Keratinocyte (primary cell): ENCODE measurements around the gene RALY. TPM values are rescaled to one million over a fixed set of nuclear protein-coding genes. Genes with fewer than 3 reads are reported as not detected.

ENCODE experiments used
- DNase-seq: peaks from one replicate; pipeline ENCODE4 v3.0.0-alpha.2; 2011; ENCODE audit warnings: low read depth, missing footprints, low spot score
- FAIRE-seq: peaks from 2 replicates; lab custom pipeline; 2011; peaks lifted over from hg19 to GRCh38; lab: Jason Lieb, UNC
- H2AFZ ChIP-seq: 2 replicates; pipeline ENCODE4 v1.6.0; 2012; ENCODE audit warnings: low read length, control low read depth, inconsistent platforms; ENCODE audit not compliant: control insufficient read depth
- H3K27ac ChIP-seq: 2 replicates; pipeline ENCODE4 v1.5.1; 2011; ENCODE audit warnings: low read length; ENCODE audit not compliant: control insufficient read depth, insufficient read depth
- H3K27me3 ChIP-seq: 3 replicates; pipeline ENCODE4 v1.6.0; 2011; ENCODE audit warnings: low read length; ENCODE audit not compliant: control insufficient read depth, insufficient read depth; ENCODE audit errors: extremely low read depth
- H3K36me3 ChIP-seq, 2 experiments: 2 replicates in 1 of 2; 3 replicates in 1 of 2; pipeline ENCODE4 v1.5.1; 2011; ENCODE audit warnings: low read length in 2 of 2, mild to moderate bottlenecking in 1 of 2; ENCODE audit not compliant: control insufficient read depth in 2 of 2, insufficient read depth in 2 of 2; ENCODE audit errors: extremely low read depth in 1 of 2
- H3K4me1 ChIP-seq: 3 replicates; pipeline ENCODE4 v1.5.1; 2011; ENCODE audit warnings: low read length; ENCODE audit not compliant: control insufficient read depth, insufficient read depth; ENCODE audit errors: extremely low read depth
- H3K4me2 ChIP-seq: 3 replicates; pipeline ENCODE4 v1.6.0; 2011; ENCODE audit warnings: low read depth, low read length; ENCODE audit not compliant: control insufficient read depth, insufficient read depth; ENCODE audit errors: extremely low read depth
- H3K4me3 ChIP-seq, 3 experiments: fragments of 200-600 bp in 1 of 3; sonication (generic) in 1 of 3; 2 replicates in 2 of 3; 3 replicates in 1 of 3; pipeline ENCODE4 v1.5.1; 2011 to 2016; ENCODE audit warnings: low read length in 3 of 3, mild to moderate bottlenecking in 3 of 3, control low read depth in 2 of 3, inconsistent platforms in 1 of 3, low read depth in 1 of 3, mixed read lengths in 1 of 3, mixed run types in 1 of 3, moderate library complexity in 1 of 3; ENCODE audit not compliant: control insufficient read depth in 2 of 3, insufficient read depth in 2 of 3; ENCODE audit errors: extremely low read depth in 1 of 3
- H3K79me2 ChIP-seq: 2 replicates; pipeline ENCODE4 v1.6.0; 2012; ENCODE audit warnings: low read length; ENCODE audit not compliant: control insufficient read depth, insufficient read depth
- H3K9ac ChIP-seq: 3 replicates; pipeline ENCODE4 v1.6.0; 2011; ENCODE audit warnings: low read length; ENCODE audit not compliant: control insufficient read depth, insufficient read depth; ENCODE audit errors: extremely low read depth
- H3K9me1 ChIP-seq: 3 replicates; pipeline ENCODE4 v1.6.0; 2011; ENCODE audit warnings: low read length; ENCODE audit not compliant: control insufficient read depth, insufficient read depth; ENCODE audit errors: extremely low read depth
- H3K9me3 ChIP-seq: 2 replicates; pipeline ENCODE4 v1.5.1; 2012; ENCODE audit warnings: low read depth, low read length; ENCODE audit not compliant: control insufficient read depth
- H4K20me1 ChIP-seq: 3 replicates; pipeline ENCODE4 v1.6.0; 2011; ENCODE audit warnings: low read length; ENCODE audit not compliant: control insufficient read depth, insufficient read depth; ENCODE audit errors: extremely low read depth
- CTCF ChIP-seq, 3 experiments: IDR thresholded peaks in 1 of 3; conservative IDR thresholded peaks in 1 of 3; optimal IDR thresholded peaks in 1 of 3; 2 replicates in 2 of 3; 3 replicates in 1 of 3; pipeline versions ENCODE3 to v1.5.1; 2011; ENCODE audit warnings: low read length in 3 of 3, mild to moderate bottlenecking in 3 of 3, moderate library complexity in 2 of 3, control low read depth in 1 of 3, inconsistent platforms in 1 of 3; ENCODE audit not compliant: insufficient read depth in 2 of 3; ENCODE audit errors: extremely low read depth in 1 of 3
- EZH2 ChIP-seq: IDR thresholded peaks from one replicate; pipeline ENCODE4 v1.6.1; 2012; ENCODE audit warnings: inconsistent platforms, mild to moderate bottlenecking, low read length, moderate library complexity
- dilution Hi-C: fragments of 300-500 bp; cut with MboI; formaldehyde crosslinking; loops from one replicate; pipeline ENCODE4 v1.7.0; 2020; ENCODE audit warnings: low sequenced_read_pairs; ENCODE audit not compliant: extremely low pct_ligation_motif_present
- polyA plus RNA-seq, 5 experiments: library from polyadenylated mRNA; depleted of rRNA in 3 of 5; stranded (reverse) in 3 of 5; stranded (forward) in 1 of 5; unstranded in 1 of 5; fragments of >200 nt; gene quantifications; 1 replicate in 1 of 5; 2 replicates in 3 of 5; 3 replicates in 1 of 5; pipeline versions ENCODE4 v1.2.1 to v1.2.3, GENCODE V29; 2011 to 2012; ENCODE audit warnings: missing spikeins in 2 of 5, low read depth in 1 of 5, low replicate concordance in 1 of 5

The RALY gene
- polyA plus RNA-seq, 1 donor (not counting 4 experiments of a cell fraction or from before 2014, with no cell fraction given), result 118 TPM

- H3K9ac ChIP-seq, result peak overlapping the region; percentile 91
- TF ChIP-seq CTCF (optimal IDR thresholded peaks at IDR 0.05 in 1 of 3, IDR thresholded peaks at IDR 0.05 in 1 of 3, conservative IDR thresholded peaks at IDR 0.05 in 1 of 3; ENCODE audit: extremely low read depth in 1 of 3, insufficient read depth in 2 of 3, low read length in 3 of 3) (no peak), EZH2 (no peak)
- peak overlapping the region; percentile 72 to 96 (median 94) for H3K4me3 ChIP-seq
- H3K4me2 ChIP-seq, result peak overlapping the region; percentile 74
- peaks cover 24% of the 10 kb centered on the region for H3K4me1 ChIP-seq
- DNase-seq (no peak), FAIRE-seq (no peak)
- H2AFZ ChIP-seq, result peak overlapping the region; percentile 88
- no peaks in the 10 kb centered on the region for H3K27me3 ChIP-seq
- H3K9me1 ChIP-seq, result peaks cover 5% of the 10 kb centered on the region
- H3K27ac ChIP-seq, result peak overlapping the region; percentile 91
- peaks cover 48% of the 10 kb centered on the region for H3K79me2 ChIP-seq
- dilution Hi-C loops, result no loop called here
- H3K9me3 ChIP-seq, result no peaks in the 10 kb centered on the region
- H4K20me1 ChIP-seq, result peaks cover 6% of the 10 kb centered on the region
- H3K36me3 ChIP-seq, result peaks cover 4 to 8% of the 10 kb centered on the region in 2 experiments
These were observed 662 bp upstream of the RALY start for GRCh38 chr20:33992923-33993575.

GRCh38 chr20:33994222-33994913 is 657 bp downstream of the RALY start:
- dilution Hi-C loops, result no loop called here
- H3K9me1 ChIP-seq, result peaks cover 5% of the 10 kb centered on the region
- DNase-seq (no peak), FAIRE-seq (no peak)
- peaks cover 4 to 8% of the 10 kb centered on the region in 2 experiments for H3K36me3 ChIP-seq
- no peaks in the 10 kb centered on the region for H3K9me3 ChIP-seq
- H3K79me2 ChIP-seq, result peaks cover 60% of the 10 kb centered on the region
- H2AFZ ChIP-seq, result peak overlapping the region; percentile 16
- peak overlapping the region; percentile 91 for H3K9ac ChIP-seq
- H3K4me2 ChIP-seq, result peak overlapping the region; percentile 93
- TF ChIP-seq CTCF (optimal IDR thresholded peaks at IDR 0.05 in 1 of 3, IDR thresholded peaks at IDR 0.05 in 1 of 3, conservative IDR thresholded peaks at IDR 0.05 in 1 of 3; ENCODE audit: extremely low read depth in 1 of 3, insufficient read depth in 2 of 3, low read length in 3 of 3), result no peak
- no peak for TF ChIP-seq EZH2
- peaks cover 33% of the 10 kb centered on the region for H3K4me1 ChIP-seq
- no peaks in the 10 kb centered on the region for H3K27me3 ChIP-seq
- peaks cover 6% of the 10 kb centered on the region for H4K20me1 ChIP-seq
- H3K27ac ChIP-seq, result peak overlapping the region; percentile 81
- H3K4me3 ChIP-seq, result peak overlapping the region; percentile 72 to 96 (median 94)
